Ramos (cell line): Measurements from ENCODE around the gene GABRB3.

ENCODE experiments used
- in situ Hi-C: fragments of 300-500 bp; cut with MboI; formaldehyde crosslinking; loops from one replicate; pipeline ENCODE4 v1.14.3; 2022; ENCODE audit warnings: low sequenced_read_pairs; ENCODE audit not compliant: unreplicated experiment

The GABRB3 gene

DNA sequence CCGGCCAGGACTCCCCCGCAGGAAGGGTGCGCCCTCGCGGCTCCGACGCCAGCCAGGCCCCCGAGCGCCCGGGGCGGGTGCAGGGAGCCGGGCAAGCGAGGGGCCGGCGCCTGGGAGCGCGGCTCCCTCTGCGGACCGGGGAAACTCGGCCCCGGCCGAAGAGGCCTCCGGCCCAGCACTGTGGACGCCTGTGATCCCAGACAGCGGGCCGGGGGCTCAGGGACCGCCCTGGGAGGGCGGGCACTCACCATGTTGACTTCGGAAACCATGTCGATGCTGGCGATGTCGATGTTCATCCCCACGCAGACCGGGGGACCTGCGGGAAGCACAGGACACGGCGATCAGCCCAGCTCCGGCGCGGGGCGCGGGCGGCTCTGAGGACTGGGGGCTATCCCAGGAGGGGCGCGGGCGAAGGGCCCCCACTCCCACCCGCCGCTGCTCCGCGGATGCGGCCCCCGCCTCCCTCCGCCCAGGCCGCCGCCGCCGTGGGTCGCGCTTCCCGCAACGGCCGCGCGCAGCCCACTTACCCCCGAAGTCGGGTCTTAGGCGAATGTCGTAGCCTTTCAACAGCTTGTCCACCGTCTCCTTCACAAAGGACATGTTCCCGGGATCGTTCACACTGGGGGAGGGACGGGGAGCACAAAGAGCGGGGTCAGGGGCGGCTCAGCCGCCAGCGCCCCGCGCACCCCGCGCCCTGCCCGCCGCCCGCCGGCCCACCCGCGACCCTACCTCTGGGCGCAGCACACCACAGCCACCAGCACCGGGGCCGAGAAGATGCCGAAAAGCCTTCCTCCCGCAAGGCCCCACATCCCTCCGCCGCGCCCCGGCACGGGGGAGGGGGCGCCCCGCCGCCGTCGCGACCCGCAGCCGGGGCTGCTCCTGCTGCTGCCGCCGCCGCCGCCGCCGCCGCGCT, at the start of gene GABRB3:
Gene GABRB3, minus strand, starts transcription at position 913 of the 913 bp plus-strand sequence.
- in situ Hi-C loops = no loop called here

- in situ Hi-C loops = no loop called here
These were observed 34.9 kb upstream of the GABRB3 start for GRCh38 chr15:26807517-26808427.

- in situ Hi-C loops = no loop called here
These were observed 33.7 kb upstream of the GABRB3 start for GRCh38 chr15:26806574-26806973.

DNA sequence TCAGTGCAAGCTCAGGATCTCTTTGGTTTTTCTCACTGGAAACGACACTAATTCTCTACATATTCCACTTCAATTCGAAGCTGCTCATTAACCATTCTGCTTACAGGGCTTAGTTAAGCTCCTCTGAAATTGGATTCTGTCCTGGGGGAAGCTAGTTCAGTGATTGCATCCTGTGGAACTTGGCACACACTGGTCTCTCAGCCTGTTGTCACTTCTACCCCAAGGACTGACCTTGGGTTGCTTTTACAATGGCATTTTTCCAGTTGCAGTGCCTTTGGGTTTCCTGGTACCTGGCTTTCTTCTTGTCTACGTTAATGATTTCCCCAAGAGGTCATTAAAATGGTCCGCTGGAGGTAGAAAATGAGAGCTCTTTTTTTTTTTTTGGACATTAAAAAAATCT, 33.3 kb upstream of the GABRB3 start:
- in situ Hi-C loops = no loop called here

GRCh38 chr15:26805470-26805869, 32.6 kb upstream of the GABRB3 start:
- in situ Hi-C loops = no loop called here

- in situ Hi-C loops = no loop called here
These were observed 31.4 kb upstream of the GABRB3 start for GRCh38 chr15:26804063-26804804.

GRCh38 chr15:26790118-26790517, 17.3 kb upstream of the GABRB3 start:
- in situ Hi-C loops = no loop called here

GRCh38 chr15:26781816-26782215, 8.9 kb upstream of the GABRB3 start:
- in situ Hi-C loops = no loop called here

DNA sequence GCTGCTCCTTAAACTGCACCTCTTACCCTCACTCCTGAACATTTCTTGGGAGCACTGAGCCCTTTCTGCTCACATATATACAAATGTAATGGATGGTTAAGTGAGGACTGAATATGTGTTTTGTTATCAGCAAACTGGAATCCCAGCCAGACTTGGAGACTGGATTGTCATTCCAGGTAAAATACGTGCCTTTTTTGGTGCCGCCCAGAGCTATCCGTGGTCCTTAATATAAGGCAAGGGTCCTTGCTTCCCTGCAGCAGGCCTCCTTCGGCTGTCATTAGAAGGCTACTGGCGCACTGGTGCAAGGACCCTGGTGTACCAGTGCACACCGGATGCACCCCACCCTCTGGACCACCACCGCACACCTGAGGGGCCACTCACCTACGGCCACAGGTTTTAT, 1.1 kb upstream of the GABRB3 start:
- in situ Hi-C loops = no loop called here

DNA sequence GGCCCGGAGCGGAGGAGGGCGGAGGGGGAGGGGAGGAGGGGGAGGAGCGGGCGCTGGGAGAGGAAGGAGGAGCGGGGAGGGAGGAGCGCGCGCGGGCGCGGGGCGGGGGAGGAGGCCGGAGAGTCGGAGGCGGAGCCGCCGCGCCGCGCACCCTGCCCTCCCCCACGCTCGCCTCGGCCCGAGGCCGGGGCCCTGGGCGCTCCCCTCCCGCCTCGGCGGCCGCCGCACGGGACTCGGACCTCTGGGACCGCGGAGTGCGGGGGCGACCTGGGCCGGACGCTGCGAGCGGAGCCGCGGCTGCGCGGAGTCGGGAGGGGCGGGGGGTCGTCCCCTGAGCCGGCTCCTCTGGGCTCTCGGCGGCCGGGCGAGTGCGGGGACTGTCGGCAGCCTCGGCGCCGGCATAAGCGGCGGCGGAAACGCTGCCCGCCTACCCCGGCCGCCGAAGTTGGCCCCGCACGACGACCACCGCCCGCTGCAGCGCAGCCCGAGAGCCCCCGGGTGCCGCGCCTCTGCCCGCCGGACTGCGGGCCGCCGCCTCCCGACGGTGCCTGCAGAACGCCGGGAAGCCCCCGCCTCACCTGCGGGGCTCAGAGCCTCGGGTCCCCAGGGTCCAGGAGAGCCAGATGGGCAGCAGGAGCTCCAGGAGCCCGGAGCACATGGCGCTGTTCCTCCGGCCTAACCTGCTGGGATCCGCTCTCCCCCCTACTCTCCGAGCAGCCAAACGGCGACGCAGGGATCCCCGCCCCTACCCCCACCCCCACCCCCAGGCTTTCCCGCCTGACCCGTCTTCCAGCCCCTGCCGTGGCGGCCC, 406 bp upstream of the GABRB3 start:
- in situ Hi-C loops = no loop called here

- in situ Hi-C loops = no loop called here
These were observed 1.2 kb downstream of the GABRB3 start for GRCh38 chr15:26771578-26772153.

DNA sequence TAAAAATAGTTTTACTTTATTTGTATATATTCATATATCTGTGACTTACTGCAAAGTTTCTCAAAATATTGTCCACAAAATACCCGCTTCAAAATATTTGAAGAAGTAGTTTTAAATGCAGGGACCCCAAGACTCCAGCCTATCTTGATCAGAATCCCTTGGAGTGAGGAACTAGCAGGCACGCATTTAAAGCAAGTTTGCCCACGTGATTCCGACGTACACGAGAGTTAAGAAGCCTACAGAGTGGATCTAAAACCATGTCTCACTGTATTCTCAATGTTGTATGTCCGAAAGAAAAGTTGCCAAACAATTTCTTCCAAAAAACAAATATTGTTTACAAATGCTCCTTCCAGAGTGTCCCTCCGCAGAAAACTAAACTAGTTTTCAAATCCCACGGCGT, 1.7 kb downstream of the GABRB3 start:
- in situ Hi-C loops = no loop called here

DNA sequence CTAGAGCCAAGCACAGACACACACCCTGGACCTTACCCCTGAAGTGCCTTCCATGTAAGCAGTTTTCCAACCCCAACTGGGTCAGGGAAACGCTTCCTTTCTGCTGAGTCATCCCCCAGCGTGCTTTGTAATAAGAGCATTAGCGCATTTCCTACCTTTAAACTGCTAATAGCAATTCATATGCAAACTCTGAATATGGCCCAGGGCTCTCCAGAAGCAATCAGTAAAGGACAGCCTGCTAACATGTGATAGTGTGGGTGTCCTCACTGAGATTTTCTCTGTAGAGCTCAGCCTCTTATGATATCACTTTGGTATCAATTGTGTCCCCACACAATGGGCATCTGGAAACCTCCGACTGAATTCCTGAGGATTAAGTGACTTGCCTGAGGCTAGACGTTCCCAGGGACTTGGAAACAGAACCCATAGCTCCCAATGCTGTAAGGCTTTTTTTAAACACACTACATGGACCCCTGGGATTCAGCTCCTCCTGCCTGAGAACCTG, 5.6 kb downstream of the GABRB3 start:
- in situ Hi-C loops = no loop called here

DNA sequence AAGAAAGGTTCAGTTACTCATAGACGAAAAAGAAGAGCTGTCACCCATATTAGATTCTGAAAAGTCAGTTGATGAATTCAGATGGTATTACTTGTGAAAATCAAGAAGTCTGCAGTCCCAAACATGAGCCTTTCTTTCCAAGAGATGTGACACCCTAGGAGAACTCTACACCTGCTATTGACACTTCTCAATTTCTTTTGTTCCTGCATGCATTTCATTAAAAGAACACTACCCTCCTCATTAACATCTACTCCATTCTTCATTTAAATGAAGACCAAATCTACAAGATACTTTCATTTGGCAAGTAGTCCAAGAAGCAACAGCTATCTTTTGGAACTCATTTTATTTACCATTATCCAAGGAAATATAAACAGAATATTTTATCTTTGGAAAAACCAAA, 6.6 kb downstream of the GABRB3 start:
- in situ Hi-C loops = no loop called here

- in situ Hi-C loops = no loop called here
These were observed 12.9 kb downstream of the GABRB3 start for GRCh38 chr15:26759986-26760385.

DNA sequence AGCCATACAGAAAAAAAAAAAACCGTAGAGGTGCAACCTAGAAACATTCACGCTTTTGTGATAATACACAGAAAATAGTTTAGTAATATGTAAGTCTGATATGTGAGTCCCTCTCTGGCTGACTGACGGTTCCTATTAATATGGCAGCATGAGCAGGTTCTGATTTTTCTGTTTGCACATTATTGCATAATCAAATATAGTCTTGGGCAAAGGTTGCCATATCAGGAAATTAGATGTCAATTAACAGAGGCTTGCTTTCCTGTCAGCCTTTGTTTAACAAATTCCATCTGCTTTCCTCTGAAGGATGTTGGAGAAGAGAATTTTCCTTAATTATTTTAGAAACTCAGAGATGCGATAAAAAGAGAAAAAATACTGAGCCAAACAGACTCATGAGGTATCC, 14.8 kb downstream of the GABRB3 start:
- in situ Hi-C loops = no loop called here

DNA sequence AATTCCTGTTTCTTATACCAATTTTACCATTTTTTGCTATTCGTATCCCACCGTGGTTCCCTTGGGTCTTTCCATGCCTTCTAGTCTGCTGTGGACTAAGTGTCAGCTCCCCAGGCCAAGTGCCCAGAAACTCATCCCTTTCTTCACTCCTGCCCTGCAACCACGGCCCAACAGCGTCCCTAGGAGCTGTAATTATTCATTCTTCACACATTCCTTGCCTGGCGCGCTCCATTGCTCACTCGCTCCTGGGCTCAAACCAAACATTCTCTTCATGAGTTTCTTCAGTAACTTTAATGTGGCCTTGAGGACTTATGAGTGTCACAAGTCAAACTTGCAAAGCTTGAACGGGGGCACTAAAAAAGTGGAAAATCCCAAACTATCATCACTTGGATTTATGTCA, 15.7 kb downstream of the GABRB3 start:
- in situ Hi-C loops = no loop called here

DNA sequence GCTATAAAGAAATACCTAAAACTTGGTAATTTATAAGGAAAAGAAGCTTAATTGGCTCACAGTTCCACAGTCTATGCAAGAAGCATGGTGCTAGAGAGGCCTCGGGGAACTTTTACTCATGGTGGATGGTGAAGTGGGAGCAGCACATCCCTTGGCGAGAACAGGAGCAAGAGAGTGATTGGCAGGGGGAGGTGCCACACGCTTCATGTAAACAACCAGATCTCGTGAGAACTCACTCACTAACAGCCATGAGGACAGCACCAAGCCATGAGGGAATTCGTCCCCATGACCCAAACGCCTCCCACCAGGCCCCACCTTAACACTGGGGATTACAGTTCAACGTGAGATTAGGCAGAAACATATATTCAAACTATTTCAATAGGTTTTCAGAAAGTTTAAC, 28.0 kb downstream of the GABRB3 start:
- in situ Hi-C loops = no loop called here

DNA sequence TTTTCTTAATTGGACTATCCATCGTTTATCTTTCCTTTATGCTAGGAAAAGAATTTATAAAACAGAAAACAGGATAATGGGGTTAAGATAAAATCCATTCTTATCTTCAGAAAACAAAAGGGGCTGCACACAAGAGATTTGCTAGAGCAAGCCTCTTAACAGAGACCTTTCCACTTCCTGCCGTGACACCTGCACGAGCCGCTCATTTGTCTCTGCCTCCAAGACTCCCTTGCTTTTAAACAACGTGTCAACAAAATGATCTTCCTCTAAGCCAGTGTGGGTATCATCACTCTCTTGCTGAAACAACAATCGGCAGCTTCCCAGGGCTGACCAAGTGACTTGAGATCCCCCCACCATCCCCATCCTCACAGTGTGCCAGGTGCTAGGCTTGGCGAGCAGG, 33.1 kb downstream of the GABRB3 start:
- in situ Hi-C loops = no loop called here
